ENCODE data around the gene LRRFIP1. TPM values are rescaled to one million over a fixed set of nuclear protein-coding genes. Genes with fewer than 3 reads are reported as not detected.

The LRRFIP1 gene
- total and polyA plus RNA-seq, 12 donors: 91.5 to 132 (median 110) TPM

DNA sequence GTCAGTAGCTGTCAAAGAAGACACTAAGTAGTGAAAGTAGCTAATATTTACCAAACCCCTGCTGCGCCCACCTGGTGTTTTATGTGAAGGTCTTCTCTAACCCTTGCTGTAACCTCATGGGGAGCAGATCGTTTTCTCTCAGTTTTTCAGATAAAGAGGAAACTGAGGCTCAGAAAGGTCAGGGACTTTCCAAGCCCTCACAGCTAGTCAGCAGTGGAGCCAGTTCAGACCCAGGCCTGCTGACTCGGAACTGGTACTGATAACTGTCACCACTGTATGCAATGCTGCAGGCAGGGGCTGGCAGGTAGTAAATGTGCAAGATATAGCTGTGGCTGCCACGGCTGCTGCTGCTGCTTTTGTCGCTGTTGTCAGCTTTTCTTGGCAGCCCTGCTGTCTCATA lies 69.1 kb downstream of the LRRFIP1 start:
- no peaks in the 10 kb centered on the region for H3K9me3 ChIP-seq
- no peaks in the 10 kb centered on the region for H3K27me3 ChIP-seq
- ATAC-seq (no peak), DNase-seq (no peak)
- no peaks in the 10 kb centered on the region for H3K36me3 ChIP-seq
- peak overlapping the region in 9 of 10 donors; percentile 35 to 98 (median 95) for H3K27ac ChIP-seq
- peak overlapping the region in 3 of 10 donors; percentile 3 to 14 (median 8) for H3K4me3 ChIP-seq
- peaks cover 40 to 94% (median 89%) of the 10 kb centered on the region in 9 donors for H3K4me1 ChIP-seq
- TF ChIP-seq, protein P1, sequence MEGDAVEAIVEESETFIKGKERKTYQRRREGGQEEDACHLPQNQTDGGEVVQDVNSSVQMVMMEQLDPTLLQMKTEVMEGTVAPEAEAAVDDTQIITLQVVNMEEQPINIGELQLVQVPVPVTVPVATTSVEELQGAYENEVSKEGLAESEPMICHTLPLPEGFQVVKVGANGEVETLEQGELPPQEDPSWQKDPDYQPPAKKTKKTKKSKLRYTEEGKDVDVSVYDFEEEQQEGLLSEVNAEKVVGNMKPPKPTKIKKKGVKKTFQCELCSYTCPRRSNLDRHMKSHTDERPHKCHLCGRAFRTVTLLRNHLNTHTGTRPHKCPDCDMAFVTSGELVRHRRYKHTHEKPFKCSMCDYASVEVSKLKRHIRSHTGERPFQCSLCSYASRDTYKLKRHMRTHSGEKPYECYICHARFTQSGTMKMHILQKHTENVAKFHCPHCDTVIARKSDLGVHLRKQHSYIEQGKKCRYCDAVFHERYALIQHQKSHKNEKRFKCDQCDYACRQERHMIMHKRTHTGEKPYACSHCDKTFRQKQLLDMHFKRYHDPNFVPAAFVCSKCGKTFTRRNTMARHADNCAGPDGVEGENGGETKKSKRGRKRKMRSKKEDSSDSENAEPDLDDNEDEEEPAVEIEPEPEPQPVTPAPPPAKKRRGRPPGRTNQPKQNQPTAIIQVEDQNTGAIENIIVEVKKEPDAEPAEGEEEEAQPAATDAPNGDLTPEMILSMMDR (IDR thresholded peaks at IDR 0.05): no peak
- 28 to 36% methylated on average over 5 of the region's 5 CpGs for WGBS, 2 donors
- intact Hi-C loops (cut with DNase I): loop anchor here in 5 of 10 donors (5.0 kb wide), 2 partner anchors 36 to 41 kb away; no protein-coding TSS in a partner anchor

DNA sequence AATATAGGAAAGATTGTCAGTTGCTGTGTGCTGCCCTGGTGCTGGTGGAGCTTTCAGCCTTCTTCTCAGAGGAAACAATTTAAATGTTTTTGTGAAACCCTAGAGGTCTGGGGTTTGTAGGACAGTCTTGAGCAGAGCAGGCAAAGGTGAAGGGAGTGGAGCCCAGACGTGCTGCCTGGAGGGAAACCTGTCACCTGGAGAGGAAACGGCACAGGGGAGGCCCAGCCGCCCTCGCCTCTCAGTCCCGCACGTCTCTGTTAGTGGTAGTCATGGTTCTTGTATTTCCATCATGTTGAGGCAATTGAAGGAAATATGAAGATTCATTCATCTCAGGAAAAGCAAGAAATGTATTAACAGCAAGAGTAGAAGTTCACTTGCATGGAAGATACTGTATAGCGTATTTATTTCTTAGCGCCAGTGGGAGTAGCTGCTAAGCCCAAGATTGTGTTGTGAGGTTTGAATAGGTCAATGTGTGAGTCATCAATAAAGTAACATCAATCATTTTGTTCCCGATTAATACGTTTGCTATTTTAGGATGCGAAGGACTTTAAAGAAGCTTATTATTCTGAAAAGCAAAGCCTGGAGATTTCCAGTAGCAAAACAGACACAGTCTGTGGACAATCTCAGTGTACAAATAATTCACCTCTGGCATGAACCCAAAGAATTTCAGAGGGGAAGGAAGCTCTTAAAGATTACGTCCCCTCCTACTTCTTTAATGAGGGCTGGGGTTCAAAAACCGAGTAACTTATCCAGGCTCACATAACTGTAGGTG lies 70.4 kb downstream of the LRRFIP1 start:
- peaks cover 52 to 100% (median 100%) of the 10 kb centered on the region in 9 donors for H3K4me1 ChIP-seq
- DNase-seq: no peak
- no peaks in the 10 kb centered on the region for H3K9me3 ChIP-seq
- TF ChIP-seq, protein P1 (IDR thresholded peaks at IDR 0.05): no peak
- no peaks in the 10 kb centered on the region for H3K36me3 ChIP-seq
- peak overlapping the region in 1 of 10 donors; percentile 4 for H3K4me3 ChIP-seq
- intact Hi-C loops (cut with DNase I): loop anchor here in 5 of 10 donors (5.0 kb wide), 2 partner anchors 35 to 40 kb away; no protein-coding TSS in a partner anchor
- peak overlapping the region in 8 of 10 donors; percentile 59 to 98 (median 95) for H3K27ac ChIP-seq
- no peaks in the 10 kb centered on the region for H3K27me3 ChIP-seq
- WGBS, 2 donors: 44 to 47% methylated on average over 13 of the region's 13 CpGs
- ATAC-seq: no peak

DNA sequence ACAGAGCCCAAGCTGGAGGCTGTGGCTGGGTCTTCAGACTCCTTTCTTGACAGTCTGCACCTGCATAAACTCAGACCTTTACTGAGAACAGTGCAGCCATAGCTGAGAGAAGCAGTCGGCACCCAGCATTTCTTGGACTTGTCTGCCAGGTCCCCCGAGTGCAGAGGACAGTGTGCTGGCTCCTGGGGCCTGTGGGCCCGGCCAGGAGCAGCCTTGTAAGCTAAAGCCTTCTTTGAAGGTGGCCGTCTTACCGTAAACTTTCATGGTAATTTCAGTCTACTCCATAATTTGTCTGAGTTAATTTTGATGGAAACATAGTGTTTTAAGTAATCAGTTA lies 70.9 kb downstream of the LRRFIP1 start:
- ATAC-seq (no peak), DNase-seq (no peak)
- TF ChIP-seq, protein P1 (IDR thresholded peaks at IDR 0.05): no peak
- Histone ChIP-seq H3K4me1 (peaks cover 57 to 100% (median 100%) of the 10 kb centered on the region in 9 donors), H3K9me3 (no peaks in the 10 kb centered on the region), H3K4me3 (peak overlapping the region in 1 of 10 donors; percentile 4), H3K36me3 (no peaks in the 10 kb centered on the region), H3K27ac (peak overlapping the region in 8 of 10 donors; percentile 59 to 98 (median 95)), H3K27me3 (no peaks in the 10 kb centered on the region)
- 36 to 38% methylated on average over 5 of the region's 5 CpGs for WGBS, 2 donors
- intact Hi-C loops (cut with DNase I): loop anchor here in 5 of 10 donors (5.0 kb wide), 2 partner anchors 34 to 39 kb away; no protein-coding TSS in a partner anchor

DNA sequence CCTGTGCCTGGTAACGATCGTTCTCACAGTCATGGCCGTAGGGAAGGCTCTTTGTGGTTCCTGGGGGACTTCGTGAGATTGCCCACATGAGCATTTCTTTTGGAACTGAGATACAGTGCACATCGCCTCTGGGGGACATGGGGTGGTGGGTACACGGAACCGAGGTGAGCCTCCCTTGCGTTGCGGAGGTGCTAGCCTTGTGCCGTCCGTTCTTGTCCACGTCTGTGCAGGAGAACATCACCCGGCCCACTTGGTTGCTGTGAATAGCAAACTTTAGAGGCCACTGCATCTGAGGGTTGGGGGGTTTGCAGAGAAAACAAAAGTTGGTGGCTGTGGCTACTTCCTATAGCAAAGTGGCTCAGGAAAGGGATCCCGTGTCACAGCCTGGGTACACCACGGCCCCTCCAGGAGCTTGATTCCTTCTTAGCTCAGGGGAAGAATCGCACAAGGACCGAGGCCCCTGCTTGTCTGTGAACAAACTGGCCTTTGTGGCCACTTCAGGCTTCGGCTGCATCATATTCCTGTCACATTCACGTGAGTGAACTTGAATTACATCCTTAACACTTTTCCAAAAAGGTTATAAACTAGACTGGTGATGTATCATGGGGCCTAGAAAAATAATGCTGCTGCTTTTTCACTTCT lies 72.6 kb downstream of the LRRFIP1 start:
- intact Hi-C loops (cut with DNase I): loop anchor here in 6 of 10 donors (5.0 kb wide), 2 partner anchors 32 to 37 kb away; no protein-coding TSS in a partner anchor
- Histone ChIP-seq H3K4me1 (peaks cover 65 to 100% (median 100%) of the 10 kb centered on the region in 9 donors), H3K4me3 (peak overlapping the region in 3 of 10 donors; percentile 3 to 17 (median 12)), H3K36me3 (no peaks in the 10 kb centered on the region), H3K27me3 (no peaks in the 10 kb centered on the region), H3K27ac (peak overlapping the region in 9 of 10 donors; percentile 68 to 92 (median 87)), H3K9me3 (no peaks in the 10 kb centered on the region)
- no peak for ATAC-seq
- no peak for DNase-seq
- WGBS, 2 donors: 67% methylated on average over 19 of the region's 19 CpGs
- TF ChIP-seq, protein P1 (IDR thresholded peaks at IDR 0.05): no peak
